HCT116 (cell line): ENCODE data around the gene OR10K2.

Experiments used
- CTCF ChIP-seq, 3 experiments: fragments of 200-600 bp in 1 of 3; sonication (generic) in 1 of 3; IDR thresholded peaks in 2 of 3; conservative IDR thresholded peaks in 1 of 3; 2 replicates each; pipeline ENCODE4 v1.5.1; 2012 to 2017; ENCODE audit warnings: low read depth in 2 of 3, low read length in 2 of 3, antibody characterized with exemption in 1 of 3, borderline replicate concordance in 1 of 3, control low read depth in 1 of 3, mild to moderate bottlenecking in 1 of 3, mixed read lengths in 1 of 3, mixed run types in 1 of 3, moderate library complexity in 1 of 3; ENCODE audit not compliant: insufficient read depth in 1 of 3
- ELF1 ChIP-seq: IDR thresholded peaks from 2 replicates; pipeline ENCODE4 v1.6.1; 2012; ENCODE audit warnings: low read depth, borderline replicate concordance
- EZH2 ChIP-seq: fragments of 200-600 bp; sonication (generic); IDR thresholded peaks from 2 replicates; pipeline ENCODE4 v1.6.1; 2017; ENCODE audit warnings: antibody characterized with exemption, mixed run types
- FOSL1 ChIP-seq: IDR thresholded peaks from 2 replicates; pipeline ENCODE4 v1.6.1; 2012; ENCODE audit warnings: low read depth
- POLR2AphosphoS5 ChIP-seq: IDR thresholded peaks from 2 replicates; pipeline ENCODE4 v1.6.1; 2011; ENCODE audit warnings: mild to moderate bottlenecking, low read depth, low read length, moderate library complexity
- REST ChIP-seq: IDR thresholded peaks from 2 replicates; pipeline ENCODE4 v1.6.1; 2012; ENCODE audit warnings: low read depth
- SP1 ChIP-seq: IDR thresholded peaks from 2 replicates; pipeline ENCODE4 v1.6.1; 2012; ENCODE audit warnings: low read depth

- TF ChIP-seq CTCF (IDR thresholded peaks at IDR 0.05 in 2 of 3, conservative IDR thresholded peaks at IDR 0.05 in 1 of 3; ENCODE audit: borderline replicate concordance in 1 of 3, insufficient read depth in 1 of 3, low read depth in 2 of 3, low read length in 2 of 3): no peak
- TF ChIP-seq EZH2: no peak
- no peak for TF ChIP-seq ELF1
- TF ChIP-seq REST: no peak
- no peak for TF ChIP-seq SP1
- no peak for TF ChIP-seq FOSL1
- TF ChIP-seq POLR2AphosphoS5: no peak
These were observed 45.9 kb upstream of the OR10K2 start, which contains the start of gene OR10R2 for GRCh38 chr1:158471920-158472319.
